ENCODE results near the gene USP3. TPM values are rescaled to one million over a fixed set of nuclear protein-coding genes. Genes with fewer than 3 reads are reported as not detected.

Gene USP3
- polyA plus RNA-seq, 1 of the 3 experiments (the other 2 are of a cell fraction) = 9.3 TPM

DNA sequence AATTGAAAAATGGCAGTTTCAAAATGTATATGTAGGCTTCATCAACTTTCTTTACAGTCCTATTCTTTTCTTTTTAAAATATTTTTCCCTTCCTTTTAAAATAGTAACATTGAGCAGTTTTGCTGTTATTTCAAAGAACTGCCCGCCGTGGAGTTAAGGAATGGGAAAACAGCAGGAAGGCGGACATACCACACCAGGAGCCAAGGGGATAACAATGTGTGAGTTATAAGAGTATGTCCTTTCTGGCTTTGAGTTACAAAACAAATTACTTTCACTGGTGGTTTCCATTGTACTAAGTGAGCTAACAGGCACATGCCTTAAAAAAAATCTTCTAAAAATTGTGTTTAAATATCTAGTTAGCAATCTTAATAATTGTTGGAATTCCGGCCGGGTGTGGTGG lies 55.4 kb downstream of the USP3 start:
- Histone ChIP-seq H3K4me1 (ENCODE audit: control insufficient read depth in 1 of 2, insufficient read depth in 2 of 2, low read depth in 1 of 2, low read length in 1 of 2) (peaks cover 0 to 3% of the 10 kb centered on the region in 2 experiments; a peak in 2 of 4 replicates), H2AFZ (ENCODE audit: low read depth) (no peak overlapping the region), H3K36me3 (replicated peaks in 1 of 2; ENCODE audit: control insufficient read depth in 1 of 2, insufficient read depth in 2 of 2, low read length in 1 of 2) (peaks cover 53 to 64% of the 10 kb centered on the region in 2 experiments), H3K79me2 (ENCODE audit: insufficient read depth) (no peaks in the 10 kb centered on the region), H3K9me2 (no peaks in the 10 kb centered on the region), H3F3A (replicated peaks; ENCODE audit: insufficient read depth) (no peaks in the 10 kb centered on the region), H3K9ac (no peak overlapping the region), H3K9me3 (no peaks in the 10 kb centered on the region), H4K20me1 (ENCODE audit: insufficient read depth) (no peaks in the 10 kb centered on the region), H3K4me2 (no peak overlapping the region), H3K27me3 (ENCODE audit: insufficient read depth) (no peaks in the 10 kb centered on the region), H3K27ac (ENCODE audit: low read depth in 2 of 2, low read length in 1 of 2) (no peak overlapping the region), H3K4me3 (ENCODE audit: low read depth in 2 of 2, low read length in 1 of 2) (no peak overlapping the region)
- no peak for DNase-seq
- POLR2A ChIA-PET = no interaction called here
- CTCF ChIA-PET = interaction anchor here (1.1 to 1.3 kb wide), 3 partner anchors 17 to 93 kb away, joined by 3 to 4 read pairs (median 4); no protein-coding TSS in a partner anchor
- no peak for TF ChIP-seq FOSL2 (IDR thresholded peaks at IDR 0.05; ENCODE audit: borderline replicate concordance, low read depth)
- TF ChIP-seq EZH2phosphoT487 (IDR thresholded peaks at IDR 0.05; ENCODE audit: borderline replicate concordance, low read depth) = no peak
- TF ChIP-seq, protein P1, sequence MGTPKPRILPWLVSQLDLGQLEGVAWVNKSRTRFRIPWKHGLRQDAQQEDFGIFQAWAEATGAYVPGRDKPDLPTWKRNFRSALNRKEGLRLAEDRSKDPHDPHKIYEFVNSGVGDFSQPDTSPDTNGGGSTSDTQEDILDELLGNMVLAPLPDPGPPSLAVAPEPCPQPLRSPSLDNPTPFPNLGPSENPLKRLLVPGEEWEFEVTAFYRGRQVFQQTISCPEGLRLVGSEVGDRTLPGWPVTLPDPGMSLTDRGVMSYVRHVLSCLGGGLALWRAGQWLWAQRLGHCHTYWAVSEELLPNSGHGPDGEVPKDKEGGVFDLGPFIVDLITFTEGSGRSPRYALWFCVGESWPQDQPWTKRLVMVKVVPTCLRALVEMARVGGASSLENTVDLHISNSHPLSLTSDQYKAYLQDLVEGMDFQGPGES (IDR thresholded peaks at IDR 0.05; ENCODE audit: low read depth, low read length) = no peak
- TF ChIP-seq TAF1 (IDR thresholded peaks at IDR 0.05; ENCODE audit: borderline replicate concordance, low read depth, low read length) = no peak
- 98% methylated on average over 5 of the region's 5 CpGs for WGBS (ENCODE audit: low lambda C conversion rate)

- no peaks in the 10 kb centered on the region for H3K9me2 ChIP-seq
- no peak overlapping the region for H3K27ac ChIP-seq (ENCODE audit: low read depth in 2 of 2, low read length in 1 of 2)
- WGBS (ENCODE audit: low lambda C conversion rate) = 90% methylated on average over 6 of the region's 6 CpGs
- H3K4me3 ChIP-seq (ENCODE audit: low read depth in 2 of 2, low read length in 1 of 2) = no peak overlapping the region
- H3K4me1 ChIP-seq (ENCODE audit: control insufficient read depth in 1 of 2, insufficient read depth in 2 of 2, low read depth in 1 of 2, low read length in 1 of 2) = peaks cover 0 to 3% of the 10 kb centered on the region in 2 experiments; a peak in 1 of 4 replicates
- no peak overlapping the region for H3K9ac ChIP-seq
- DNase-seq = no peak
- no peak overlapping the region for H2AFZ ChIP-seq (ENCODE audit: low read depth)
- no peaks in the 10 kb centered on the region for H3K9me3 ChIP-seq
- no peaks in the 10 kb centered on the region for H3K79me2 ChIP-seq (ENCODE audit: insufficient read depth)
- H3K4me2 ChIP-seq = no peak overlapping the region
- no peak for TF ChIP-seq EP300 (IDR thresholded peaks at IDR 0.05; ENCODE audit: borderline replicate concordance in 1 of 2, low read depth in 1 of 2, low read length in 1 of 2)
- ChIA-PET CTCF (interaction anchor here (0.7 kb wide), 1 partner anchor 14 kb away, joined by 3 read pairs; no protein-coding TSS in a partner anchor), POLR2A (no interaction called here)
- H4K20me1 ChIP-seq (ENCODE audit: insufficient read depth) = no peaks in the 10 kb centered on the region
- H3F3A ChIP-seq (replicated peaks; ENCODE audit: insufficient read depth) = no peaks in the 10 kb centered on the region
- H3K27me3 ChIP-seq (ENCODE audit: insufficient read depth) = no peaks in the 10 kb centered on the region
- peaks cover 56 to 61% of the 10 kb centered on the region in 2 experiments for H3K36me3 ChIP-seq (replicated peaks in 1 of 2; ENCODE audit: control insufficient read depth in 1 of 2, insufficient read depth in 2 of 2, low read length in 1 of 2)
These were observed 56.5 kb downstream of the USP3 start for GRCh38 chr15:63560741-63561448.

- Histone ChIP-seq H3K79me2 (ENCODE audit: insufficient read depth) (no peaks in the 10 kb centered on the region; the same call in 1 of the 2 replicates), H4K20me1 (ENCODE audit: insufficient read depth) (no peaks in the 10 kb centered on the region), H3K27ac (ENCODE audit: low read depth in 2 of 2, low read length in 1 of 2) (no peak overlapping the region), H3K4me3 (ENCODE audit: low read depth in 2 of 2, low read length in 1 of 2) (no peak overlapping the region), H3K27me3 (ENCODE audit: insufficient read depth) (no peaks in the 10 kb centered on the region), H3K9me2 (no peaks in the 10 kb centered on the region), H3F3A (replicated peaks; ENCODE audit: insufficient read depth) (no peaks in the 10 kb centered on the region), H2AFZ (ENCODE audit: low read depth) (no peak overlapping the region), H3K4me2 (no peak overlapping the region), H3K36me3 (replicated peaks in 1 of 2; ENCODE audit: control insufficient read depth in 1 of 2, insufficient read depth in 2 of 2, low read length in 1 of 2) (peaks cover 56 to 60% of the 10 kb centered on the region in 2 experiments), H3K4me1 (ENCODE audit: control insufficient read depth in 1 of 2, insufficient read depth in 2 of 2, low read depth in 1 of 2, low read length in 1 of 2) (no peaks in the 10 kb centered on the region), H3K9me3 (no peaks in the 10 kb centered on the region), H3K9ac (no peak overlapping the region)
- CTCF ChIA-PET = interaction anchor here (0.9 kb wide), 1 partner anchor 97 kb away, joined by 3 read pairs; no protein-coding TSS in a partner anchor
- WGBS (ENCODE audit: low lambda C conversion rate) = 35% methylated on average over 3 of the region's 3 CpGs
- DNase-seq = no peak
- TF ChIP-seq RCOR1 (IDR thresholded peaks at IDR 0.05; ENCODE audit: low read length) (no peak), MEF2A (IDR thresholded peaks at IDR 0.05; ENCODE audit: borderline replicate concordance, low read depth) (no peak), FOXM1 (IDR thresholded peaks at IDR 0.05; ENCODE audit: low read depth) (no peak), RXRA (IDR thresholded peaks at IDR 0.05; ENCODE audit: borderline replicate concordance, low read depth) (no peak), GATA2 (CRISPR knock-in tag; IDR thresholded peaks at IDR 0.05) (no peak), POLR2AphosphoS5 (IDR thresholded peaks at IDR 0.05; ENCODE audit: low read depth, low read length) (no peak), REST (IDR thresholded peaks at IDR 0.05; ENCODE audit: low read depth, low read length) (no peak), CHD2 (IDR thresholded peaks at IDR 0.05; ENCODE audit: low read length, partially characterized antibody) (no peak), EP300 (IDR thresholded peaks at IDR 0.05; ENCODE audit: borderline replicate concordance in 1 of 2, low read depth in 1 of 2, low read length in 1 of 2) (no peak), EZH2phosphoT487 (IDR thresholded peaks at IDR 0.05; ENCODE audit: borderline replicate concordance, low read depth) (no peak)
- TF ChIP-seq, protein P1 (IDR thresholded peaks at IDR 0.05; ENCODE audit: low read depth, low read length) = no peak
- POLR2A ChIA-PET = no interaction called here
These were observed 59.7 kb downstream of the USP3 start for GRCh38 chr15:63564093-63564492.

Measured in SK-N-SH (cell line).